ENCODE measurements around the gene GALNTL6.
"Not testable (repeated sequence)": the region's sequence is repeated elsewhere in the genome, so short reads cannot be mapped to it uniquely, and the experiment has no call there.

The GALNTL6 gene

DNA sequence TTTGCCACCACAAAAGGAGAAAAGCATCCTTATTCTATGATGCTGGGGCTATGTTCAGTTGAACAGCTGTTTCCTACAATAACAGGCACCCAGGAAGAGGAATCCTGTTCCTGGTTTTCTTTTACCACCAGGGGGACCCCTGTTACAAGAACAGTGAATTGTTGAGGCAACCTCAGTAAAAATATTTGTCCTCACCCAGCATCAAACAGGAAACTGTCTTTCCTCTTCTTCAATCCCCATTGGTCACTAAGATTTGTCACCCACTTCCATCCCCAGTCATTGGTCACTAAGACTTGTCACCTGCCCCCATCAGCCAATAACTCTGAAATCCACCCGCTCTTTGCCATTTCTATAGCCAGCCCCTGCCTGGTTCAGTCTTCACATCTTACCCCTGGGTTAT is 1211.9 kb downstream of the GALNTL6 start:
- FAIRE-seq = peak; percentile 87
- DNase-seq (ENCODE audit: insufficient read length, low spot score) = peak; percentile 21

DNA sequence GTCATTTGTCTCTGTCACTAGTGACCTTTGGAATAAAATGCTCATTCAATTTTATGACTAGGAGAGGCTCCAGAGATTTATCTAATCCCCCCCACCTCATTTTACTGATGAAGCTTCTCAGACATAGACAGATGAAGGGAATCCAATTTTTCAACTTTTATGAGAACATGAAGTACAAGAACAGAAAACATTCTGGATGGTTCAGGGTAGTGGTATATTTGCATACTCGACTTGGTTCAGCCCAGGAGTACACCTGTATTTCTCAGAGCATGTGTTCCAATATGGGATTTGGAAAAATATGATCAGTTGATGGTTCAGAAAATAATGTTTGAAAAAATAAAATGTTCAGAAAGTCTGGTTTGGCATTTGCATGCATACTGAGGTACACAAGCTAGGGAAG is 1224.0 kb downstream of the GALNTL6 start:
- no peak for FAIRE-seq

DNA sequence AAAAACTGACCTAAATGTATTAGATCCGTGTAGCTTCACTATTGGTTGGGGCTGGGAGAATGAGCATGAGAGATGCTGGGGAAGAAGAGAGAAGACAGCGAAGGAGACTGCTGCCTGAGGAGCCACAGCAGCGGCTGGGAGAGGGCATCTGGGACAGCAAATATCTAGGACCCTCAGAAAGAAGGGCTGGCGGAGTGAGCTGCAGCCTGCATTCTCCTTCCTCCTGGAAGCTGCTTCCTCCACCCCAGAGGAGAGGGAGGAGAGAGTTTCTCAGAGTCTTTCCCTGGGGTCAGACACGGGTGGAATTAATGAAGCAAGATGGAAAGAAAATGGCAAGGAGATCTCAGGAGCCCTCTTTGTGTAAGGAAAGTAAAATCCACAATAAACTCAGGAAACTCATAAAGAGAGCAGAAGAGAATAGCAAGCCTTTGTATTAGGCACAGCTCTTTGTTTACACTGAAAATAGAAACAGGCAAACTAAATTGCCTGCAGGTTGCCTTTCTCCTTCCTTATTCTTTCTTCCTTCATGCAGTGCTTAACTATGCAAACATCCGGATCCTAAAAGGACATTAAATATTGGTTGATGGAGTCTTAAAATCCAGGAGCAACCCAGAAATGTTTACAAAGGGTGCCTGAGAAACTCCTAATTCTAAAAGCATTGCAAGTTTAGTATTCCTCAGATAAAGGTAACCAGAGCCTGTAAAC is 1225.1 kb downstream of the GALNTL6 start:
- FAIRE-seq = no peak
- no peak for DNase-seq (ENCODE audit: insufficient read length, low spot score)

More for the DNA sequence above, 1224.0 kb downstream of the GALNTL6 start:
- no peak for DNase-seq (ENCODE audit: insufficient read length, low spot score)

DNA sequence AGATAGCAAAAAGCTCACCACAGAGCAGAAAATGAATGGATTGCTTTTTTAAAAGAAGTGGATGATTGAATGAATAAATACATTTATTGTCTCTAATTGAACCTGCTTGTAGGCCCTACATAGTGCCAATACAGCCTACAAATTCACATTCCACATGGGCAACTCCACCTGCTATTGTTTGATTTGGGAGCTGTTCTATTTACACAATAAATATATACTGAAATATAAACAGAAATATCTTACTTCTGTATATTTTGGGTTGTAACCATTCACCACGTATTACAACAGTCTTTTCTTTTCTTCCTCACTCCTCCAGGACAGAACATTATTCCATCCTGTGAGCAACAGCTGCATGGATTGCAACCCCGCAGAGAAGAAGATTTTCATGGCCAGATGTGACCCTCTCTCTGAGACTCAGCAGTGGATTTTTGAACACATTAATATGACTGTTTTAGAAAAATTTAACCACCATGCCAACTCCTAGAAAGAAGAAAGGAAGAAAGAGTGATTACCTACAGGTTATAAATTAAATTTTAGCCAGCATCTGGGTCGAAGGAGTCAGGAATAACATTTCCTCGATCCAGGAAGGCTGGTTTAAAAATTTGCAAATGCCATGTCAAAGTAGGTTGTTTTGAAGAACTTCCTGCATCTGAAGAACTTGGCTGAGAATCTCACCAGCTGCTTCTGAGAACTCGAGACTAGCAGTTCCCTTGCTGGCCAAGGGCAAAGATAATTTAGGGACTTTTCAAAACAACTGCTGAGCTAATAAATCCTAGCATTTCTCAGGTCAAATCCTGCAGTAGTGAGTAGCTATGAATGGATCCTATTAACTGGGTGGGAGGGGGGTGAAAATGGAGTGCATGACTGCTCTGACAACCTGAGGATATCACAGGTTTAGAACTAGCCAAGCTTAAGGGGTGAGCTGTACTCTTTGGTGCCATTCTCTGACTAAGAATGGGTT is 1226.7 kb downstream of the GALNTL6 start:
- FAIRE-seq (no peak), DNase-seq (ENCODE audit: insufficient read length, low spot score) (no peak)

DNA sequence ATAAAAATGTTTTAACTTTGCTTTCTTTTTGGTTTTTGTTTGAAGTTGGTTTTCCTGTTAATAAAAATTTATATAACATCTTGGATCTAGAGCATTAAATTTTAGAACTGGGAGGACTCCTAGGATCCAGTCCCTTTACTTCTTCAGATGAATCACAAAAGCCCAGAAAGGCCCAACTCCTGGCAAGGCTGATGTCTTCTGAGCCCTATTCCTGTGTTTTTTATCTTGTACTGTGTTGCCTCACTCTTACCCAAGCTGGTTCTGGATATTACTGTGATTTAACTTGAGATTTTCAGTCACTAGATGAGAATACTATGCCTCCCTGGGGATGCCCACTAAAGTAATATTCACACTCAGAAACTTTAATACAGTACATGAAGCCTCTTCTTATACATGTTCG is 1228.3 kb downstream of the GALNTL6 start:
- DNase-seq (ENCODE audit: insufficient read length, low spot score) = no peak
- FAIRE-seq = no peak

DNA sequence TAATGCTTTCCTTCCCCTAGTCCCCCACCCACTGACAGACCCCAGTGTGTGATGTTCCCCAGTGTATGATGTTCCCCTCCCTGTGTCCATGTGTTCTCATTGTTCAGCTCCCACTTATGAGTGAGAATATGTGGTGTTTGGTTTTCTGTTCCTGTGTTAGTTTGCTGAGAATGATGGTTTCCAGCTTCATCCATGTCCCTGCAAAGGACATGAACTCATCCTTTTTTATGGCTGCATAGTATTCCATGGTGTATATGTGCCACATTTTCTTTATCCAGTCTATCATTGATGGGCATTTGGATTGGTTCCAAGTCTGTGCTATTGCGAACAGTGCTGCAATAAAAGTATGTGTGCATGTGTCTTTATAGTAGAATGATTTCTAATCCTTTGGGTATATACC is 1228.9 kb downstream of the GALNTL6 start:
- FAIRE-seq; DNase-seq (ENCODE audit: insufficient read length, low spot score): not testable (repeated sequence)

DNA sequence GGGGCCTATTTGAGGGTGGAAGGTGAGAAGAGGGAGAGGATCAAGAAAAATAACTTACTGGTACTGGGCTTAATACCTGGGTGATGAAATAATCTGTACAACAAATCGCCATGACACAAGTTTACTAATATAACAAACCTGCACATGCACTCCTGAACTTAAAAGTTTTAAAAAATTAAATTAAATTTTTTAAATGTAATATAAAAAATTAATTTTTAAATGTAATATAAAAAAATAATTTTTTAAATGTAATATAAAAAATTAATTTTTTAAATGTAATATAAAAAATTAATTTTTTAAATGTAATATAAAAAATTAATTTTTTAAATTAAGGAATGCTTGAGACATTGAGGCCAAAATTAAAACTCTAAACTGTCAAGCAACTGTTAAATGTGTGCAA is 1231.1 kb downstream of the GALNTL6 start:
- DNase-seq (ENCODE audit: insufficient read length, low spot score) (no peak), FAIRE-seq (no peak)

DNA sequence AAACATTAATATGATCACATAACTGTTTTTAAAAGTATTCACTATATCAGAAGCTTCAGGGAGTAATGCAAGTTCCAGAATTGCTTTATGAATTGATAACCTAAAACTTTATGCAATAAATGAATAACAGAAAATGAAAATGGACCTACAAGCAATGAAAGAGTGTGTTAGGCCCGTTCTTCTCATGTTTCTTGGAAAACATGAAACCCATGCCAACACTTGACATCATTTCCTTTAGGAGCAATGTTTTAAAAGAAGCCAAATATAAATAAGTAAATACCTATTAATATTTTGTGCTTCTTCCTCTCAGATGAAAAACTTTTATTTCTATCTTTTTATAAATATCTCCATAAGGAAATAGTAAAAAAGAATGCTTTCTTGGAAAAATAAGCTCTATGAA is 1232.4 kb downstream of the GALNTL6 start:
- DNase-seq (ENCODE audit: insufficient read length, low spot score) = no peak
- FAIRE-seq = no peak

DNA sequence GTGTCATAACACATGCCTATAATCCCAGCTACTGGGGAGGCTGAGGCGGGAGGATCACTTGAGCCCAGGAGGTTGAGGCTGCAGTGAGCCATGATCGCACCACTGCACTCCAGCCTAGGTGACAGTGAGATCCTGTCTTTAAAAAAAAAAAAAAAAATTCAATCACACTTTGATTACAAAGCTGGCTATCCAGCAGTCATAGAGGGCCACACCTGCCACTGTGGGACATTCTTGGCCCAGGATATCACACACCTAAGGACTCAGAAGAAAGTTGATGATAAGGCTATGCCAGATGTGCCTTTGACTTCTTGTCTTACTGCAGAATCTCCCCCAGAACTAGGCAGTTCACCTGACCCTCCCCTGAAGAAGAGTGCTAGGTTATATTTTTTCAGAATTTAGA is 1232.9 kb downstream of the GALNTL6 start:
- DNase-seq (ENCODE audit: insufficient read length, low spot score) (no peak), FAIRE-seq (no peak)

DNA sequence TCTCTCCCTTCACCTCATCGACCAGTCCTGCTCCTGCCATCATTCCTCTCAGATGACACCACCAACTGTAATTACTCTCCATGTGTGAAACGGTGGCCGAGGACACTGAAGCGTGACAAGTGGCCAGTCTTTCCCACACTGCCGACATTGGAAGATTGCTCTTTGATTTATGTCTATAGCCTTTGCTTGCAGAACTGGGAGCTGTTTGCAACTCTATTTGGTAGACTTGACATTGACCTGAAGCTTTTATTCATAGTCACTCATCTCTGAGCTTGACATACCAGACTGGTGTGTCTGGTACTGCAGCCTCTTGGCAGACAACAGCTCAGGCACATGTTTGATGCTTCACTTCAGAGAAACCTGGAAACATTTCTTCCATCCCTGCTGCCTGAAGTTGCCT is 1233.6 kb downstream of the GALNTL6 start:
- DNase-seq (ENCODE audit: insufficient read length, low spot score) = no peak
- no peak for FAIRE-seq

DNA sequence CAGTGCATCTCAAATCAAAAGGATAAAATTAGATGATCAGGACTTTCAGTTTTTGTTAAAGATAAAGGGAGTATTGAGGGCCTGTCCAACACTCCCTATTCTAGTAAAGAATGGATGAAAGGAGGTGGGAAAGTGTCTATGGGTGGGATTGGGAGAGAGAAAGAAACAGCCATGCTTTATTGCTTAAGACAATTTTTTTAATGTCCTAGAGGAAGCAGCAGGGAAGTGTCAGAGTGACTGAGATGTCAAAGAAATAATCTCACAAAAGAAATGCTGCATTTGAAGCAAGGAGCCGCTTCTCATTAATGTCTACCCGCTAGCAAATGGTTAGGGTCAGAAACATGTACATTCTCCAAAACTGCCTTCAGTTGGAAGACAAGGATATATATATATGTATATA is 1238.0 kb downstream of the GALNTL6 start:
- FAIRE-seq (no peak), DNase-seq (ENCODE audit: insufficient read length, low spot score) (no peak)

DNA sequence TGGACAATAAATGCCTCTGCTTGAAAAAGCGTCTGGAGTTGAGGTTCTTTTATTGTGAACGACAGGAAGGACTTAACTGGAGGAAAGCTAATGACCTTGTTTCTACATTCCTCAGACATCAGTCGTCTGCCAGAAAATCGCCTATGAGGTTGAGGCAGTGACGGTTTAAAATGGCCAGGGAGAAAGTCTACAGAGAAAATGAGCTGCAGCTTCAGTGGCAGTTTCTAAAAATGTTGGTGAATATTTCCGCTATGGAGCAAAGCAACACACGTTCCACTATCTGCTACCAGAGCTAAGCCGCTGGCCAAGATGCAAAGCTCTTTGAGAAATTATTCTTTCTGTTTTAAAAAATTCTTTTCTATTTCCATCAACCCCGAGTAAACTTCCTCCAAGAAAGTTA is 1238.5 kb downstream of the GALNTL6 start:
- no peak for FAIRE-seq
- no peak for DNase-seq (ENCODE audit: insufficient read length, low spot score)

DNA sequence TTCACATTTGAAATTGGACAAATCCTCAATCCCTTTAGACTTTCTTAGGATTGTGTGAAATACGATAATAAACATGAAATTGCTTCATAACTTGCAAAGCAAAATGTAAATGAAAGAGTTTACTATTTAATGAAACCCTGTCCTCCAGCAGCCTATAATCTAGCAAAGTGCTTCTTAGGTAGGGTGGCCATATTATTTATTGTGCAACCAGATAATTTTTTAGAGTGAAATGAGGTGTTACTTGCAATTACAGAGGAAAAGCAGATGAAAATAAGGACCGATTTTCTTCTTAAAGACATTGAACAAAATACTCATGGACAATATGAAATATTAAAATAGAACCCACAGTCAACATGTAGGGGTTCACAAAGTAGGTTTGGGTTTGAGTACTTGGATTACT is 1239.2 kb downstream of the GALNTL6 start:
- DNase-seq (ENCODE audit: insufficient read length, low spot score) (no peak), FAIRE-seq (no peak)

DNA sequence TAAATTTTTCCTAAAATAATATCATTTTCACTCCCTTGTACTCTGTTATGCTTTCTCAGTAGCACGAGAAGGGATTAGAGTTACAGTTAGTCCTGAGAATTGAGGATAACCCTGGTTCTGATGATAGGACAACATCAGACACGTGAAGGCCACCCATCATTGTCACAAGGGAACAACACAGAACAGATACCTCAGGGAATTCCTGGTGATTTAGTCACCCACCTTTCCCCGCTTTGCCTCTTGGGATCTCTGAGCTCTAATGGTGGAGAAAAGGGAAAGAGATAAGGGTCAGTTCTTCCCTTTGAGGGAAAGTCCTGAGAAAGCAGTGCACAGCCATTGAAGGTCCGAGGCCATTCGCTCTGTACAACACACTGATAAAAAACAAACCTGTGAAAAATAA is 1243.1 kb downstream of the GALNTL6 start:
- FAIRE-seq = no peak

DNA sequence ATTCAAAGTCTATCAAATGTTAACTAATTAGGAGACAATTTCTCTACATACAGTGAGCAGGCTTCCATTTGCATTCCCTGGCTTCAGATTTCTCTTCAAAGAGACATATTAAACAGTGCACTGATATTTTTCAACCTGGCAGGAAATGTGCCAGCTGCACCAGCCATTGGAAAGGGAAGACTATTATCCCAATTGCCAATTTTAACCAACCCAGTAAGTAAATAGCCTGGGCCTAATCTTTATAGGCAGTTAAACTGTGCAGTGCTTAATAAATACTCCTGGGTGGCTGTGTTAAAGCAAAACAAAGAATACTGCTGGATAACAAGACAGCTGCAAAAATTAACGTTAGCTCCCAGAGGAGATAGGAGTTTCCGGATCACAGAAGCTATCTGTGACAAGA is 1243.5 kb downstream of the GALNTL6 start:
- DNase-seq (ENCODE audit: insufficient read length, low spot score) = no peak
- FAIRE-seq = no peak

More for the DNA sequence above, 1243.1 kb downstream of the GALNTL6 start:
- no peak for DNase-seq (ENCODE audit: insufficient read length, low spot score)

DNA sequence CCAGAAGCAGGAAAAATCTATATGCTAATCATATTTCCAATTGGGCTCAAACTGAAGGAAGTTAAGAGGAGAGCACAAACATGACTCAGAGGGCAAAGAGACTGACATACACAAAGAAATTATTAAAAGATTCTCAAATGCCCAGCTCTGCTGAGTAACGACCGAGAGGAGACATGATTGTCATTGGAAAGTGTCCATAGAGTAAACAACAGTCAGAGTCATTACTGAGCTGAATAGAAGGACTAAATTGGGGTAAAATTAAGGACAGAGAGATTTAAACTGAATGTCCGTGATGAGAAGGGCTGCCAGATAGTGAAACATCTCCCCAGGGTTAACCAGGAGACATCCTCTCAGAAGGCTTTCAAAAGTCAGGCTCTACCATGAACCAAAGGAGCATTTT is 1244.2 kb downstream of the GALNTL6 start:
- FAIRE-seq = no peak
- DNase-seq (ENCODE audit: insufficient read length, low spot score) = no peak

DNA sequence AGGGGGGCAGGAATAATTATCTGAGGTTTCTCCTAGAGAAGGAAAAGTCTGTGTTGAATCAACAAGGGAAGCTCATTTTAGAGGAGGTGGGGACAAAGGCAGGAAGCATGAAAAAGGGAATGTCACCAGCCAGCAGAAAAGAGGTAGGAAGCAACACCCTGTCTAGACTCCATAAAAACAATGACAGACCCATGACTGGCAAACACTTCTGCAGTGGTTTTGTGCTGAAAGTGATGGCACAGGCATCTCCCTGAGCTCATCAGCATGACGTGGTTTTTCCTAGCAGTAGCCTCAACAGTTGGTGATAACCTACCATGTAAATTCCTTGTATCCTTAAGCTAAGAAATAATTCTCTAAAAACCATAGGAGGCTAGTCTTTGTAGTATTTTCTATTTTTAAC is 1244.7 kb downstream of the GALNTL6 start:
- FAIRE-seq (no peak), DNase-seq (ENCODE audit: insufficient read length, low spot score) (no peak)

DNA sequence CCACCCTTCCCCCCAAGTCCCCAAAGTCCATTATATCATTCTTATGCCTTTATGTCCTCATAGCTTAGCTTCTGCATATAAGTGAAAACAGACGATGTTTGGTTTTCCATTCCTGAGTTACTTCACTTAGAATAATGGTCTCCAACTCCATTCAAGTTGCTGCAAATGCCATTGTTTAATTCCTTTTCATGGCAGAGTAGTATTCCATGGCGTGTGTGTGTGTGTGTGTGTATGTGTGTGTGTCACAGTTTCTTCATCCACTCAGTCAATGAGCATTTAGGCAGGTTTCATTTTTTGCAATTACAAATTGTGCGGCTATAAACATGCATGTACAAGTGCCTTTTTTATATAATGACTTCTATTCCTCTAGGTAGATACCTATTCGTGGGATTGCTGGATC is 1248.0 kb downstream of the GALNTL6 start:
- FAIRE-seq = no peak
- no peak for DNase-seq (ENCODE audit: insufficient read length, low spot score)

DNA sequence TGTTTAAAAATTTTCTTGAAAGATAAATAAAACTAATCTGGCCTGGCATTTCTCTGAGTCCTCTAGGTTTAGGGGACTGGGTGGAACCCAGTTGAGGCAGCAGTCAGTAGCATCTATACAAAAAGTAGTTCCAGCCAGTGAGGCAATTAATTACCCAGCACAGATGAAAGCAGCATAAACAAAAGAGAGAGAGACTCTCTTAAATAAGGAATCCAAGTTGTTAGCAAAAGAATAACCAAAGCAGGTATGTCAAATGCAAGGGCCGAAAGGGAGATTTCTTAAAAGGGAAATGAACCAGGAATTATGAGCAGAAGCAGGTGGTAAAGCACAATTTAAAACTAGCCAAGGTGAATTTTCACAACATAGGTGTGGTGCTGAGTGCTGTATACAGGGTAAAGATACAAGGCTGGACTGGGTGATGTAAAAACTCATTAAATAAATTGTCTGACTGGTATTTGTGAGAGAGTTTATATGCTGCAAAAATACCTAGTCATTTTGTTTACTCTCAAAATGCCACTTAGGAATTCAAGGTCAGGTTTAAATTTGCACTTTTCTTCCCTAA is 1260.8 kb downstream of the GALNTL6 start:
- DNase-seq (ENCODE audit: insufficient read length, low spot score) (no peak), FAIRE-seq (no peak)

DNA sequence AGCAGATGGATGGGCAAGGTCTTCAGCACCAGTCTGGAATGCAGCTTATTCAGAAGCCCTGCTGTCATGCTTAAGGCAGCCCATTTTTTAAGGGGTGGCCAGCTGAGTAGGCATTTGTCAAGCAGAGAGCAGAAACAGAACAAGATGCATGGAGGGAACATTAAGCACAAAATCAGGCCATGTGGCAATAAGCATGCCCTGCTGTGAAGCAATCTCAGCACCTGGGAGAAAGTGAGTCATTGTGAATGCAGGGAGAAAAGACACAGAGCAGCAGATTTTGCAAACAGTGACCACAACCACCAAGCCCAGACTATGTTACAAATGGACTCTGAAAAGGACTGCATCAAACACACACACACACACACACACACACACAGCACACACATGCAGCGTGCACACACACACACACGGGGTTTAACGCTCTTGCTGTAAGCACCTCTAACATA is 1261.3 kb downstream of the GALNTL6 start:
- FAIRE-seq (no peak), DNase-seq (ENCODE audit: insufficient read length, low spot score) (no peak)

DNA sequence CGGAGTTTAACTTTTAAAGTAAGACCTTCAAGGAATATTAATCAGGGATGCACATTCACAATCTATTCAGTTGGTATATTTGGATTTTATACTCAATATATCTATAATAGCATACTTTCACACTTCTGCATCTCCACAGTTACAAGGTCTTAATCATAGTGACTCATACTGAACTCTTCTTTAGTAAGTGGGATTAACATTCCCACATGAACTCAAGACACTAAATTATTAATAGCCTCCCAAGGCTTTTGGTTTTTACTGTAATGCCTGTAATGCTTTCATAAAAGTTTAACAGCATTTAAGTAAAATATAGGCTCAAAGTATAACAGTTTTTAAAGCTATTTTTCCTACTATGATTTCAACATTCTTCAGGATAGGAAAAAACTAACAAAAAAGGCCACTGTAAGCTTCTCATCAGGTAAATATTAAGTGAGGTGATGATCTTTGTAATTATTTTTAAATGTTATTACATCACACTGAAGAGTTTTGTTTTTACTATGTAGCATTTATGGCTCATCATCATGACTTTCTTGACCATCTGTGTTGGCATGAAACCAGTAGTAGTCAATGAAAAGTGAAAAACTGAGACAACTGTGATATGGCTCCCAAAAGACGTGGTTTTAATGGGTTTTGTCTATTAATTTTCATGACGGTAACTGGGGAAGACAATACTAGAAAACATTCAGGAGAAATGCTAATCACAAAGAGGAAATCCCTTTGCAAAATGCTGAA is 1263.9 kb downstream of the GALNTL6 start:
- FAIRE-seq (no peak), DNase-seq (ENCODE audit: insufficient read length, low spot score) (no peak)

Measured in GM19239 (cell line).